UCSD-AML1 (cell line): ENCODE data around the gene MXI1.
A peak's percentile ranks its signal among the peaks of the same experiment; 100 is the strongest.

Experiments used
- DNase-seq: peaks from one replicate; lab custom pipeline; 2025; ENCODE audit not compliant: unreplicated experiment; lab: John Stamatoyannopoulos, UW

Gene MXI1

DNA sequence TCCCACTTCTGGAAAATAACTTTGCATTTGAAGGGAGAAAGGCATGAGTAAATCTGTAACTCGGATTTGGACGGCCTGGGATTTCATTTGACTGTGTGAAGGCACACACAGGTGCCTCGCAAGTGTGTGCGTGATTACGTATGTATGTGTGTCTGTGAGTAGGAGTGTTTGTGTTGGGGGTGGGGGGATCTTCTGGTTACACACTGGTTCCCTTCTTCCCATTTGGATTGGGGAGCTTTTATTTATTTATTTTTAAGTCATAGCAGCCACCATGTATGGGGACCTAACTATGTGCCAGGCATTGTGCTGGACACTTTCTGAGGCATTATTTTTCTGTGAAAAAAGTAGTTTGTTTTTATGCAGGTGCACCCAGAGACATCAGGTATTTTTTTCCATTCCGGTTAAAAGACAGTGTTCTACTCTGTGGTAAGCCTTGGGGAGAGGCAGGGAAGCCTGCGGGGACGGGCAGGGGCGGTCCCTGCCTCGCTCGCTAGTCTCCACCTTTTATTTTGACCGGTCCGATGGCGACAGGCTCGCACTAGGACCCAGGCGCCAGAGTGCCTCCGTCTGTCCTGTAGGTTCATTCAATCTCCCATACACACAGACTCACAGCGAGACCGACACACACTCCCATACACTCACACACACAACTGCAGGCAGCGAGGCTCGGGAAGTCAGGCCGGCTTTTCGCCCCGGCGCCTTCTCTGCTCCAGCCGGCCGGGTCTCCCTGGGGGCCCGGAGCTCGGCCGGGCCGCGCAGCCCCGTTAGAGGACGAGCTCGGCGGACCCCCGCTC lies at the start of gene MXI1:
Gene MXI1 (plus strand): TSS at position 595 of the 794 bp plus-strand sequence. CDS start 204 bp downstream, outside the sequence.
- DNase-seq, result peak; percentile 64

DNA sequence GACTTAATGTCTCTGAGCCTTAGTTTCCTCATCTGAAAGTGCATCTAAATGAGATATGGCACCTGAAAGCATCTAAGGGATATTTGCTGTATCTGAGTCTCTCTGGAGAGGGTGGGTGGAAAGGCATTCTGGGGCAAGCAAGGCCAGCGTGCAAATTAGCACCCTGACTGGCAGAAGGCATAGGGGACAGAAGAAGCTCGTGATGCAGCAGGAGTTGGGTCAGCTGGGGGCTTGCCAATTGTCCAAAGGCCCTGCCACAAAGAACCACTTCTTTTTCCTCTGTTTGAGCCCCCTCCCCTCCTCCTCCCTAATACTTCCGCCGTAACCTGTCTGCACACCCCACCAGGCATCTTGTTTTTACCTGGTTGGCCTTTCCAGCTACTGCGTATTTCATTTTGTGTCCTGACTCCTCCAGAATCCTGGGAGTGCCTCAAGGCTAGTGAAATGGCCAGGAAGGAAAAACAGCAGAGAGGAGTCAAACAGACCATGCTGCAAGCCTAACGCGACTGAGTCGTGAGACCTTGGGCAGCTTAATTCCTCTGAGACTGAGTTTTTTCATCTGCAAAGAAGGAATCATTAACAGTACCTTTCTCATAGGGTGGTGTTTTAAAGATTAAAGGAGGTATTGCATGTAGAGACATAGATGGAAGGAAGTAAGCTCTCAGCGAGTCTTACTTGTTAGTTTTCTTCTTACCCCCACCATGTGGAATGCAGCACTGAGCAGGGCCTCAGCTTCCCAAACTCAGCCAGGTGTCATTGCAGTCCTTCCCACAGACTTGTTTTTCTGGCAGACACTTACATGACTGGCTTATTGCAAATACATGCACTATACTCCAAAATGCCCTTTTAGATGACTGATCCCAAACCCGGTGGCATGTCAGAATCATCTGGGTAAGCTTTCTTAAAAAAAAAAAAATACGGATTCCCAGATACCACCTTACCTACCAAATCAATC lies 49.1 kb upstream of the MXI1 start:
- DNase-seq, result no peak

DNA sequence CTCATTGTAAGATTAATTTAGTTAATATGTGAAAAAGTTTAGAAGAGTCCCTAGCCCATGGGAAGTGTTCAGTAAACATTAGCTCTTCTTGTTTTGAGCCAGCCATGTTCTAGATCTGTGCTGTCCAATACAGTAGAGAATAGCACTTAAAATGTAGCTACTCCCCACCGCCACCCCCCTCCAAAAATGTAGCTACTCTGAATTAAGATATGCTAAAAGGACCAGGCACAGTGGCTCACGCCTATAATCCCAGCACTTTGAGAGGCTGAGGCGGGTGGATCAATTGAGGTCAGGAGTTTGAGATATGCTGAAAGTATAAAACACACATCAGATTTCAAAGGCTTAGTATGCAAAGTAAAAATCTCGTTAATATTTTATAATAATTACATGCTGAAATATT lies 47.3 kb upstream of the MXI1 start:
- no peak for DNase-seq

DNA sequence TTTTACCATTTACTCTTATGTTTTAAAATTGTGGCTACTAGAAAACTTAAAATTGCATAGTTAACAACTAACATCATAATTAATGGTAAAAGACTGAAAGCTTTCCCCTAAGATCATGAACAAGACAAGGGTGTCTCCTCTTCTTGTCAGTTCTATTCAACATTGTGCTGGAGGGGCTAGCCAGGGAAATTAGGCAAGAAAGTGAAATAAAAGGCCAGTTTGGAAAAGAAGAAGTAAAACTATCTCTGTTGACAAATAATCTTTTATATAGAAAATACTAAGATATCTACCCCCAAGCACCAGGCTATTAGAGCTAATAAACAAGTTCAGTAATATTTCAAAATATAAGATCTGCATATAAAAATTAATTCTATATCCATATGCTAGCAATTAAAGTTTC lies 46.9 kb upstream of the MXI1 start:
- no peak for DNase-seq

DNA sequence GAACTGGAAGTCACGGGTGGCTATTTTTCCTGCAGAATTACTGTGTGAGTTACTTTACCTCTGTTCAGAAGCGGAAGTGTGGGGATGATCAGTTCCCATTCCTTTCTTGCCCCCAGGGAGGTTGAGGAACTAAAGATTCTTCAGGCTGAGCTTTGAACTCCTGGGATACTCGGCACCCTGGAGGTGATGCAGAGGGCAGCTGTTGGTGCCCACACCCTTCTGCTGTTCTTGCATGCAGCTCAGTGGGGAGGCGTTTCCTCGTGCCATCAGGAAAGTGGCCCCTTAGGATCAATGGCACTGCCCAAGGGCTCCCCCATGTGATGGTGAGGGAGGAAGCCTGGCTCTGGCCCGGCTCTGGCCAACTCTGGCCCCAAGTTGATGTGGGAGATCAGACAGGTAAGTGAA lies 44.7 kb upstream of the MXI1 start:
- no peak for DNase-seq

DNA sequence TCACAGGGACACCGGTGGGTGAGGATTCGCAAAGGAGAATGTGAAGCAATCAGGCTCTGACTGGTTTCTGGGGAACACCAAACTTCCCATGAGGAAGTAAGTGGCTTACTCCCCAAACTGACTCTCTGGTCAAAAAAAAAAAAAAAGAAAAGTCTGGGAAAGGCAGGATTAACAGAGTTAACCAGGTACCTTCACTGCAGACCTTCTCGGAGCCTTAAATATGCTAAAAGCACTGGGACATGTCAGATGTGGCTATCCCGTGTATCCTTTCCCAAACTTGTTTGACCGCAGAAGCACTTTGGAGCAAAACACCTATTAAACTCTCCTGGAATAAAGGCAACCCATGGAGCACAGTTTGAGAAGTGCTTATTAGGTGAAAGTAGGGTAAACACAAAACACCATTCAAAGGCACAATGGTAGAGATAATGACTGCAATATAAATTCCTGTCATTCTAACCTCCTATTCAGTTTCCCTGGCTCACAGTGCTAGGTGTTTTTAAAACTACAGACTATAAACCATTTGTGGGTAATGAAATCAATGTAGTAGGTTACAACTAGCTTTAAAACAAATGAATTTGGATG lies 44.1 kb upstream of the MXI1 start:
- DNase-seq, result no peak

DNA sequence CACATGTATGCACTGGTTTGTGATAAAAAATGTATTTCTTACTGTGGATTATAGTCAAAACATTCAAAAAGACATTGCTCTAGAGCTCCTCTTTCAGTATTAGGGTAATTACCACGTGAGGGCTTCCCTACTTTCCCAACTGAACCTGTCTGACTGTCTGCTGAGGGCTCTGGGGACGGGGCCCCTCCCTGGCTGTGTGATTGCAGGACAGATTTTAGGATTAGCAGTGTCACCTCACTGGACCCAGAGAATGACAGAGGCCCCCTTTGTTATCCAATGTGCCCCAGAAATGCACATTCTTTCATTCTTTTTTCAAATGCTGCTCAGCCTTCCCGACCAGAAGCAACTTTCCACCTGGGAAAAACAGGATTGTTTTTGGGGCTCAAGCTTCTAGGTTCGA lies 43.6 kb upstream of the MXI1 start:
- no peak for DNase-seq

DNA sequence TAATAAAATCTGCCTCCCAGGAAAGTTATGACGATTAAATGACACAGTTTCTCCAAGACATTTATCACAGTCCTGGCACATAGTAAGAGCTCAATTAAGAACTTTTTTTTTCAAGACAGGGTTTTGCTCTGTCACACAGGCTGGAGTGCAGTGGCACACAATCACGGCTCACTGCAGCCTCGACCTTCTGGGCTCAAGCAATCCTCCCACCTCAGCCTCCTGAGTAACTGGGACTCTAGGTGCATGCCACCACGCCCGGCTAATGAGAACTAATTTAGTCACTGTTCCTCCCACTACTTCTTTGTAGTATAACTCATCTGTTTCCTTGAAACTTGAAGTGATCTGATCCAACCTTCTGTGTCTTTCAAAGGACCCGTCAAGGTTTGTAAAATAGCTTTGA lies 42.2 kb upstream of the MXI1 start:
- no peak for DNase-seq

DNA sequence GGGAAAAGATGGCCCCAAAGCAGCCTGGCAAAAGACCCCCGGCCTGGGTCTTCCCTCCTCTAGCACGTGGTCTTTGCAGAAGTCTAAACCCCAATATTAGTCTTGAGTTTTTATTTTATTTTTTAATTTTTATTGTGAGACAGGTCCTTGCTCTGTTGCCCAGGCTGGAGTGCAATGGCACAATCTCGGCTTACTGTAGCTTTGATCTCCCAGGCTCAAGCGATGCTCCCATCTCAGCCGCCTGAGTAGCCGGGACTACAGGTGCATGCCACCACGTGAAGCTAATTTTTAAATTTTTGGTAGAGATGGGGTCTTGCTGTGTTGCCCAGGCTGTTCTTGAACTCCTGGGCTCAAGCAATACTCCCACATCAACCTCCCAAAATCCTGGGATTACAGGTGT lies 40.3 kb upstream of the MXI1 start:
- no peak for DNase-seq

DNA sequence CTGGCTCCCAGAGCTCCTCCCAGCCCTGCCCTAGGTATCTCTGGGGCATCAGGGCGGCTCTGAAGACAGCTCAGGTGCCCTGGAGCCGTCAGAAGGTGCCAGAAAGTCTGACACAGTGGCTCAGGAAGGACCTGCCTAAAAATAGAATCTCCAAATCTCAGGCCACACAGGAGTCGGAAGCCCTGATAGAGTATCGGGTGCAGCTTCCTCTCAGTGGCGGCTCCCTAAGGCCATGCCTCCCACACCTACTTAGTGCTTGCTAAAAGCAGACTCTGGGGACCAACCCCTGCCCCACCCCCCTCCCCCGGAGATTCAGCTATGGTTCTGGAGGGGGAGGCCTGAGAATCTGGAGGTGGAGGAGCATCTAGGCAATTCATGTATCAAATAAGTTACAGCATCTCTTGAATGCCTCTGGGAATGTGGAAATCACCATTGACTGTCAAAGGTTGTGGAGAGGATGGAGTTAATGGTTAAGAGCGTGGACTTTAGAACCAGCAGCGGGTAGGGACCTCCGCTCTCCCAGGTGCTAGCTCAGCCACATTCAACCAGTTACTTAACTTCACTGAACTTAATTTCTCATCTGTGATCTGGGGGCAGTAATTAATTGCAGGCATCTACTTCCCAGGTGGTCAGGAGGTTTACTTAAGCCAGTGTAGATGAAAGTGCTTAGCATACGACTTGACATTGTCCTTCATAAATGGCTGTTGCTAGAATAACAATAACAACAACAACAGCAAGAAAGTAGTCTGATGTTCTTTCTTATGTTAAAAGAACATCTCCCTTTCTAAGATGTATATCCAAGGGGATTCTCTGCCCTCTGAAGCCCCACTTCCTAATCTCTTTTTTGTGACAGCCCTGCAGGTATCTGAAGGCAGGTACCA lies 38.6 kb upstream of the MXI1 start:
- no peak for DNase-seq

DNA sequence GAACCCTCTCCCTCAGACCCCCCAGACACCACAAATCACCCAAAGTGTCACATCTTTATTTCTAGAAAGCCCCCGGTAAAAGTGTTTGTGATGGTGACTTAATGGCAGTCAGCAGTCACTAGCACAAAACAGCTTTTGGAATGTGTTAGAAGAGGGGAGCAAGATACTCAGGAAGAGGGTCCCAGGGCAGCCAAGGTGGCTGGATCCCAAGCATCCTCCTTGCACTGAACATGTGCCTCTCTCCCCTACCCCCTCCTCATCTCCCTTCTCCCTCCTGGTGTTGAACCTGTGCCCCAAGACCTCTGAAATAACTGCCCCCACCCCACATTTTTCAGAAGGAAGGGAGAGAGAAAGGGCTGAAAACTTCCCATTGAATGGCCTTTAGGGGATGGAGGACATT lies 37.8 kb upstream of the MXI1 start:
- no peak for DNase-seq

DNA sequence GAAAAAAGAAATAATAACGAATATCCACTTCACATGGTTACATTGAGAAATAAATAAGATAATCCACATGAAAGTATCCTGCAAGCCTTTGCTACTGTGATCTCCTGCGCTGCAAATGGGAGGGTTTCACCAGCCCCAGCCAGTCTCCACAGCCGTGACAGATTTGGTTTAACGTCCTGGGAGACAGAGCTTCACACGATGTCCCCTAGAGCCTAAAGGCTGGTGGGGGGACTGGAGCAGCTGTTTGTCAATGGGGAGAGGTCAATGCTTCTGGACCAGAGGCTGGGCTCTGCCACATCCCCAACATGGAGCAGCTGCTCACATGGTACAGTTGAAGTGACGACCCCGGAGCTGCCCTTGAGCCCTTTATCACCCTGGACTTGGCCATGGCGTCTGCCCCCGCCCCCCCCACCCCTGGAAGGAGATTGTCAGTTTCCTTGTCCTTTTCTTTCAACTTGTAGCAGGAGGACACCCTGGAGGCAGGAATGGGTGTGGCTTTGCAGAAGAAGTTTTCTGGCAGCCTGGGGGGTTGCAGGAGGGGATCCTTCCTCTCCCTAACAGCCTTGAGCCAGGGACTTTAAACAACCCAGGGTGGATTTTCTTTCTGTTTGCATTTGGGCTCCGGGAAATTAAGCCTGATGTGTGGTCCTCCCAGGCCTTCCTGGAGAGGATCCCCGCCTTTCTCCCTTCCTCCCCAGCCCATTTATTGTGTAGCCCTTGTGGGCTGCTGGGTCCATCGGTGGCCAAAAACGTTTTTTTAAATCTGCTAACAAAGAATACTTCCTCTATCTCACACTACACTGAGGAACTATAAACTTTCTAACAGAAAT lies 37.0 kb upstream of the MXI1 start:
- no peak for DNase-seq

DNA sequence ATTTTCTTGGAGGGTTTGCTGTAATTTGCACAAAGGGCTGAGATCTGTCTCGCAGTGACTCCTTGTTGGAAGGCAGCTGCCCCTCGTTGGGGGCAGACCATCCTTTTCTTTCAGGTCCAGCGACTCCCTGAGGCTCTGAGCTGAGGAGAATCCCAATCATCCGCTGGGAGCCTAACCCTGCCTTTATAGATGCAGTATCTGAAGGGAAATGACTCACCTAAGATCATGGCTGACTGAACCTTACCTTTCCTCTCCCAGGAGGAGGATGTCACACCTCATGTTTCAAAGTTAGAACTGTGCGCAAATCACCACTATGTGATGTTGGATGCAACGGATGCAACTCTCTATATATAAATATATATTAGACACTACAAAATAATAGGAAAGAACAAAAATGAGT lies 36.4 kb upstream of the MXI1 start:
- DNase-seq, result no peak

DNA sequence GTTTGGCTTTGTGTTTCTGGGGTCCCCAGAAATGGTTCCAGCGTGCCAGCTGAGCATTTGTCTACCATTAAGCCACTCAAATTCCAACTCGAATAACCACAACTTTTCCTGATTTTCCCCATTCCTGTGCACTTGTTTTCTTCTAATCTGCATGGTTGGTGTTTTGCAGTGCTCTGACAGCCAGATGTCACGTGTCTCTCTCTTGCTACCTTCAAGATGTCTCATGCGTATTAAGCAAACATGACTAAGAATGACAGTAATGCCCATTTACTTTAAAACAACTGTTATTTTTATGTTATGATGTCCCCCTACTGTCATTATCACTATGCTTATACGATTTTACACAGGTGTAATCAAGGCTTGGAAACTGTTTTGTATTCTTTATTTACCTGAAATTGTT lies 35.2 kb upstream of the MXI1 start:
- DNase-seq, result no peak

DNA sequence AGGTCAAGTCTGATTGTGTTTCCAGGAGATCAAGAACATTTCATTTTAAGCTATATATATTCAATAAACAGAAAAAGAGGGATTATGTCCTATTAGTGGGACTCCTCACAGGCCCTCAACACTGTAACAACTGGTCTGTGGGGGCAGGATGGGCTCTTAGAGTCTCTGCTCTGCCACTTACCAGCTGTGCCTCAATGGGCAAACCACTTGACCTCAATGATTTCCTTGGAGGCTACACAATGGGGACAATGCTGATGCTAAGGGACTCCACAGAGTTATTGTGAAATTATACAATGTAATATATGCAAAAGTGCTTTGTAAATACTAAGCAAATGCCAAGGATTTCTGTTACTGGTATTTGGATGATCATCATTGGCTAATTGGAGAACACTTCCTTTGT lies 33.2 kb upstream of the MXI1 start:
- no peak for DNase-seq

DNA sequence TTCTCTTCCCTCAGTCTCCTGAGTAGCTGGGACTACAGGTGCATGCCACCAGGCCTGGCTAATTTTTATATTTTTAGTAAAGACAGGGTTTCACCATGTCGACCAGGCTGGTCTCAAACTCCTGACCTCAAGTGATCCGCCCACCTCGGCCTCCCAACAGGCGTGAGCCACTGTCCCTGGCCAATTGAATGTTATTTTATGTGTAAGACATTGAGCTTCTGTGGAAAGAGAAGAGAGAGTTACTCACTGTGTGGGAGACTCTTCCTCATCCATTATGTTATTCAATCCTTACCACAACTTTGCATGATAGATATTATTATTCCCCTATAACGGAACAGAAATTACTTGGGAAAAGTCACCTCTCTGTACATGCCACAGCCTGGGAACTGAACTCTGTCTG lies 32.6 kb upstream of the MXI1 start:
- no peak for DNase-seq

DNA sequence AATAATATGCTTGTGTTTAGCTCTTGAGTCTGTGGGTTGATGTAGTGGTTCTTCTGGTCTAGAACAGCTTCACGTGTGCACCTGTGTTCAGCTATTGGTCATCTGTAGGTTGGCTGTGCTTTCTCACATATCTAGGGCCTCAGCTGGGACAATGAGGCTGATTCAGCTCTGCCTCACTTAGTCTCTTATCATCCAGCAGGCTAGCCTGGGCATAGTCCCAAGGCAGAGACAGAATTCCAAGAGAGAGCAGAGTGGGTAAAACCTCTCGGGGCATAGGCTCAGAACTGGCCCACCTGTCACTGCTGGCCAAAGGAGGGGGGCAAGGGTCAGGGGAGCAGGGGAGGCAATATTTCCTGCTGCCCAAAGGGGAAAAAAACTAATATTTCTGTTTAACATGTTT lies 32.0 kb upstream of the MXI1 start:
- DNase-seq, result no peak

DNA sequence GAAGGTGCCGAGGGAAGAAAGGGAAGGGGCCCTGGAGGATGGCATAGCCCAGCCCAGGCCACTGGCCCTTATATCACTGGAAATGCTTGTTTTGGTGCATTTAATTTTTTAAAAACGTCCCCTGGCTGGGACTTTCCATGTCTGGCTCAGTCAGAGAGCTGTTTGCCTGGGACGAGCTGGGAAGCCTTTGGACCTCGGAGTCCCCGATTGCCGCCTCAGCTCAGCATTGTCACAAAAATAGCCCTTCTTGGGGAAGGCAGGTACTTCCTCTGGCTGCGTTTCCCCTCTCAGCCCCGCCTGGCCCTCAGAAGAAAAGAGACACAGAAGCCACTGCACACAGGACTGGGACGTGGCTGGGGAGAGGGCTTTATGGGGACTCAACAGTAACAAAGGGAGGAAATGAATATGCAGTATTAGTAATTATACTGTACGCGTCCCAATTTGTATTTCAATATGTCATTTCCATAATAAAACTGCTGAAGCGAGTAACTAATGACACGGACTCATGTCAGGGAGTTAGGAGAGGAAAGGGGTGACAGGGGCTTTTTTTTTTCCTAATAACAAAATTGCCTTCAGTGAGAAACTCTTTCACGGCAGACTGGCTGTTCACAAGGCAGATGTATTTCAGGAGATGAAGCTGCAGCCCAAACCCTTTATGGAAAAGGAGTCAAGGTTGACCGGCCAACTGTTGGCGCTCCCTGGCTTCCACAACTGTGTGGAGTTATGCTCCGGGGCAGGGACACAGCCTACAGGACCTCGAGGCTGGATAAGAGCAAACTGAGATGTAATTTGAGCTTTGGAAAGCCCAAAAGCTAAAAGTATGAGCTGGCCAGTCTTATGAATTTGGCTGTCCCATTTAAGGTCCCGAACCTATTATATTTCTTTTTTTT lies 31.0 kb upstream of the MXI1 start:
- peak; percentile 37 for DNase-seq

DNA sequence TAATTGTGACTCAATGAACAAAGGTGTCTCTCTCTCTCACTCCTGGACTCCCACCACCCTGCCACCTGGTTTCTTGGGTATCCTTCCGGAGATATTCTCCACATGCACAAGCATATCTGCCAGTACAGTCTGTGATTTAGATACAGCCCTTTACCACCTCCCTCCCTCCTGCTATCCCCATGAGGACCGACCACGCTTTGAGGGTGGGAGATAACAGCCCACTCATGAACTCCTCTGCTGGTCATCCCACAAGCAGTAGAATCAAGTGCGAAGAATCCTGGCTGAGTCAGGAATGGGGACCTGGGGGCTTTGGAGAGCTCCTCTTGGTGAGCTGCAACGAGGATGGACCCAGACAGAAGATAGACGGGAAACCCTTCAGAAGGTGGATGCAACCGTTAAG lies 28.2 kb upstream of the MXI1 start:
- no peak for DNase-seq
